ENCODE results near the gene MUL1. TPM values are rescaled to one million over a fixed set of nuclear protein-coding genes. Genes with fewer than 3 reads are reported as not detected.
"Not testable (repeated sequence)": the region's sequence is repeated elsewhere in the genome, so short reads cannot be mapped to it uniquely, and the experiment has no call there.

The MUL1 gene
- total RNA-seq, 1 donor from 2014 or later: 19.9 TPM

GRCh38 chr1:20498116-20498515 lies 9.8 kb downstream of the MUL1 start:
- no peak for DNase-seq (ENCODE audit: extremely low spot score in 2 of 2)
- intact Hi-C loops (cut with DNase I): loop anchor here (10.0 kb wide), 2 partner anchors 133 to 293 kb away; no protein-coding TSS in a partner anchor
- TF ChIP-seq POLR2A (IDR thresholded peaks at IDR 0.05): no peak
- no peak for TF ChIP-seq POLR2AphosphoS5 (IDR thresholded peaks at IDR 0.05; ENCODE audit: insufficient read depth in 1 of 2, low read depth in 1 of 2)
- H3K27me3 ChIP-seq: no peaks in the 10 kb centered on the region
- no peak overlapping the region for H3K4me3 ChIP-seq
- no peaks in the 10 kb centered on the region for H3K4me1 ChIP-seq
- peaks cover 3 to 49% of the 10 kb centered on the region in 2 donors for H3K36me3 ChIP-seq
- no peaks in the 10 kb centered on the region for H3K9me3 ChIP-seq
- H3K27ac ChIP-seq: no peak overlapping the region

DNA sequence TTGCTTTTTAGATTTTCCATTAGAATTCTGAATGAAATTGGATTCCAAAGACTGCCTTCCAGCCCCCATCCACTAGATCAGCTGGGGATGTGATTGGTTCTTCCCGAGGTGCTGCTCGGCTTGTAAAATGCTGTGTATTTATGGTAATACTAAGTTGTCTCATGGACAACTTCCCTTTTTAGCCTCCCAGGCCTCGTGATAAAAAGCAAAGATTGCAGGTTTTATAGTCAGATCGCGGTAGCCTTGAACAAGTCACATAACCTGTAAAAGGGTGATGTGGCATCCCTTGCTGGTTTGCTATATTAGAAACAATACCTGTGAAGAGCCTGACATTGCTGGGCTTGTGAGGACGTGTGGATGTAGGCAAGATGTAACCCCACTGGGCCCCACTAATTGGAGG lies 10.4 kb downstream of the MUL1 start:
- H3K4me1 ChIP-seq: no peaks in the 10 kb centered on the region
- H3K36me3 ChIP-seq: peaks cover 3 to 48% of the 10 kb centered on the region in 2 donors
- DNase-seq (ENCODE audit: extremely low spot score in 2 of 2): no peak
- TF ChIP-seq POLR2AphosphoS5 (IDR thresholded peaks at IDR 0.05; ENCODE audit: insufficient read depth in 1 of 2, low read depth in 1 of 2) (no peak), POLR2A (IDR thresholded peaks at IDR 0.05) (no peak), CTCF (IDR thresholded peaks at IDR 0.05) (no peak)
- no peaks in the 10 kb centered on the region for H3K9me3 ChIP-seq
- no peak overlapping the region for H3K27ac ChIP-seq
- no peak overlapping the region for H3K4me3 ChIP-seq
- intact Hi-C loops (cut with DNase I): loop anchor here (10.0 kb wide), 2 partner anchors 133 to 293 kb away; no protein-coding TSS in a partner anchor
- H3K27me3 ChIP-seq: no peaks in the 10 kb centered on the region

DNA sequence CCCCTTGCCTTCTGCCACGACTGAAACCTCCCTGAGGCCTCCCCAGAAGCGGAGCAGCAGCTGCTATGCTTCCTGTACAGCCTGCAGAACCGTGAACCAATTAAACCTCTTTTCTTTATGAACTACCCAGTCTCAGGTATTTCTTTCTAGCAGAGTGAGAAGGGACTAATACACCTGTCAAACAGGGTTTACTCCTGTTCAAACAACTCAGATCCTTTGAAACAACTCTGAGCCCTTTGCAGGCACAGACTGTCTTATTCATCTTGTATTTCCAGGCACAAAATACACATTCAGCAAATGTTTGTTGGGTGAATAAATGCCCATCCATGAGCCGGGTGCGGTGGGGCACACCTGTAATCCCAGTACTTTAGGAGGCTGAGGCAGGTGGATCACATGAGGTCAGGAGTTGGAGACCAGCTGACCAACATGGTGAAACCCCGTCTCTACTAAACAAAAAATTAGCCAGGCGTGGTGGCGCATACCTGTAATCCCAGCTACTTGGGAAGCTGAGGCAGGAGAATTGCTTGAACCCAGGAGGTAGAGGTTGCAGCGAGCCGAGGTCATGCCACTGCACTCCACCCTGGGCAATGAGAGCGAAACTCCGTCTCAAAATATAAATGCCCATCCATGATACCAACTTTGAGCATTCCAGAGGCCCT lies 11.1 kb downstream of the MUL1 start:
- H3K27me3 ChIP-seq; DNase-seq (ENCODE audit: extremely low spot score in 2 of 2); H3K4me1 ChIP-seq; H3K9me3 ChIP-seq; H3K27ac ChIP-seq; H3K4me3 ChIP-seq: not testable (repeated sequence)
- H3K36me3 ChIP-seq: peaks cover 3 to 42% of the 10 kb centered on the region in 2 donors
- intact Hi-C loops (cut with DNase I): loop anchor here (10.0 kb wide), 2 partner anchors 132 to 292 kb away; no protein-coding TSS in a partner anchor

- Histone ChIP-seq H3K36me3 (peaks cover 3 to 36% of the 10 kb centered on the region in 2 donors), H3K4me3 (no peak overlapping the region), H3K4me1 (no peaks in the 10 kb centered on the region), H3K27me3 (no peaks in the 10 kb centered on the region), H3K27ac (no peak overlapping the region), H3K9me3 (no peaks in the 10 kb centered on the region)
- TF ChIP-seq POLR2A (IDR thresholded peaks at IDR 0.05): no peak
- TF ChIP-seq POLR2AphosphoS5 (IDR thresholded peaks at IDR 0.05; ENCODE audit: insufficient read depth in 1 of 2, low read depth in 1 of 2): no peak
- no peak for TF ChIP-seq CTCF (IDR thresholded peaks at IDR 0.05)
- intact Hi-C loops (cut with DNase I): loop anchor here (10.0 kb wide), 2 partner anchors 131 to 291 kb away; no protein-coding TSS in a partner anchor
- no peak for DNase-seq (ENCODE audit: extremely low spot score in 2 of 2)
These were observed 11.7 kb downstream of the MUL1 start for GRCh38 chr1:20496241-20496661.

DNA sequence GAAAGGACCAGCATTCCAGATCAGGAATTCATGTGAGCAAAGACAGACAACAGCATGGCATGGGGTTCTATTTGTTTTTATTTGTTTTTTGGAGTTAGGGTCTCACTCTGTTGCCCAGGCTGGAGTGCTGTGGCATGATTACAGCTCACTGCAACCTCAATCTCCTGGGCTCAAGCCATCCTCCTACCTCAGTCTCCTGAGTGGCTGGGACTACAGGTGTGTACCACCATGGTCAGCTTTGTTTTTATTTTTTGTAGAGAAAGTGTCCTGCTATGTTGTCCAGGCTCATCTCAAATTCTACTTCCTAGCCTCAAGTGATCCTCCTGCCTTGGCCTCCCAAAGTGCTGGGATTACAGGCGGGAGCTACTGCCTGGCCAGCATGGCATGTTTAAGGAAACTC lies 12.3 kb downstream of the MUL1 start:
- Histone ChIP-seq H3K9me3 (no peaks in the 10 kb centered on the region), H3K27ac (no peak overlapping the region), H3K27me3 (no peaks in the 10 kb centered on the region), H3K4me3 (no peak overlapping the region), H3K4me1 (no peaks in the 10 kb centered on the region), H3K36me3 (peaks cover 3 to 30% of the 10 kb centered on the region in 2 donors)
- intact Hi-C loops (cut with DNase I): loop anchor here (10.0 kb wide), 2 partner anchors 131 to 291 kb away; no protein-coding TSS in a partner anchor
- no peak for DNase-seq (ENCODE audit: extremely low spot score in 2 of 2)
- TF ChIP-seq CTCF (IDR thresholded peaks at IDR 0.05) (no peak), POLR2AphosphoS5 (IDR thresholded peaks at IDR 0.05; ENCODE audit: insufficient read depth in 1 of 2, low read depth in 1 of 2) (no peak), POLR2A (IDR thresholded peaks at IDR 0.05) (no peak)
